ENCODE measurements around the gene PITPNM3. TPM values are rescaled to one million over a fixed set of nuclear protein-coding genes. Genes with fewer than 3 reads are reported as not detected.

Gene PITPNM3
- total RNA-seq, 1 donor from 2014 or later, result 13.9 TPM

GRCh38 chr17:6478486-6478885, 77.9 kb downstream of the PITPNM3 start:
- no peak for DNase-seq

- no peak for DNase-seq
Observed at GRCh38 chr17:6477831-6478383, 78.4 kb downstream of the PITPNM3 start.

GRCh38 chr17:6476810-6477179, 79.6 kb downstream of the PITPNM3 start:
- no peak for DNase-seq

GRCh38 chr17:6476076-6476809, 80.1 kb downstream of the PITPNM3 start:
- no peak for DNase-seq

GRCh38 chr17:6475411-6475810, 80.9 kb downstream of the PITPNM3 start:
- no peak for DNase-seq

- DNase-seq, result peak; percentile 25
Observed at GRCh38 chr17:6474906-6475305, 81.4 kb downstream of the PITPNM3 start.

GRCh38 chr17:6474376-6474775, 82.0 kb downstream of the PITPNM3 start:
- no peak for DNase-seq

GRCh38 chr17:6473128-6473767, 83.1 kb downstream of the PITPNM3 start:
- DNase-seq, result peak; percentile 64

- DNase-seq, result no peak
Observed at GRCh38 chr17:6472517-6472916, 83.8 kb downstream of the PITPNM3 start.

- DNase-seq, result peak; percentile 39
Observed at GRCh38 chr17:6471531-6472465, 84.6 kb downstream of the PITPNM3 start.

GRCh38 chr17:6470751-6471521, 85.4 kb downstream of the PITPNM3 start:
- DNase-seq, result no peak

GRCh38 chr17:6470146-6470718, 86.1 kb downstream of the PITPNM3 start:
- no peak for DNase-seq

- DNase-seq, result no peak
Observed at GRCh38 chr17:6468051-6468790, 88.1 kb downstream of the PITPNM3 start.

GRCh38 chr17:6467567-6467966, 88.8 kb downstream of the PITPNM3 start:
- no peak for DNase-seq

- DNase-seq, result no peak
Observed at GRCh38 chr17:6465206-6466003, 91.0 kb downstream of the PITPNM3 start.

- DNase-seq, result no peak
Observed at GRCh38 chr17:6464446-6465041, 91.8 kb downstream of the PITPNM3 start.

- no peak for DNase-seq
Observed at GRCh38 chr17:6463616-6464445, 92.5 kb downstream of the PITPNM3 start.

- no peak for DNase-seq
Observed at GRCh38 chr17:6462692-6463091, 93.7 kb downstream of the PITPNM3 start.
